HepG2 (cell line): ENCODE results near the gene KCND2. TPM values are rescaled to one million over a fixed set of nuclear protein-coding genes. Genes with fewer than 3 reads are reported as not detected.

Source experiments
- ATAC-seq: fragments of 200-7000 bp; cut with Tn5 transposase; 3 replicates; pipeline ENCODE4 v1.9.1; 2020; ENCODE audit warnings: mild to moderate bottlenecking, moderate library complexity
- BruUV-seq: library from RNA; stranded (reverse); fragments of 400-500 nt; replicated peaks from 2 replicates; lab custom pipeline; 2021; lab: Mats Ljungman, UMichigan
- CTCF ChIA-PET: fragments of 300-600 bp; formaldehyde crosslinking; extraction: SDS; loops from one replicate; lab custom pipeline; 2021; ENCODE audit warnings: low total read pairs, inconsistent platforms, low intra/inter-chr PET ratio; lab: Yijun Ruan, JAX
- POLR2A ChIA-PET: fragments of 350-600 bp; sonication (Branson Sonifier 250); formaldehyde crosslinking; loops from one replicate; lab custom pipeline; 2020; ENCODE audit warnings: antibody characterized with exemption, inconsistent platforms; lab: Yijun Ruan, JAX
- DNase-seq: peaks from one replicate; pipeline ENCODE4 v3.0.0-alpha.2; 2015; ENCODE audit warnings: low spot score
- FAIRE-seq: peaks from 3 replicates; lab custom pipeline; 2011; peaks lifted over from hg19 to GRCh38; lab: Jason Lieb, UNC
- H2AFZ ChIP-seq: one replicate; pipeline ENCODE4 v1.6.1; 2011; ENCODE audit warnings: low read length, inconsistent platforms
- H3K27ac ChIP-seq: fragments of 300-600 bp; 3 replicates; pipeline ENCODE4 v1.8.0; 2011; ENCODE audit warnings: mixed run types, mild to moderate bottlenecking, mixed read lengths, low read length, inconsistent platforms; ENCODE audit not compliant: insufficient read depth; ENCODE audit errors: extremely low read length
- H3K27me3 ChIP-seq, 2 experiments: fragments of 200-600 bp in 1 of 2; 2 replicates in 1 of 2; 3 replicates in 1 of 2; pipeline versions ENCODE4 v1.6.0 to v1.8.0; 2011; ENCODE audit warnings: low read length in 2 of 2, mild to moderate bottlenecking in 2 of 2, moderate library complexity in 2 of 2, inconsistent platforms in 1 of 2; ENCODE audit not compliant: insufficient read depth in 2 of 2, control insufficient read depth in 1 of 2
- H3K36me3 ChIP-seq, 2 experiments: fragments of 200-600 bp in 1 of 2; replicated peaks in 1 of 2; 2 replicates in 1 of 2; 3 replicates in 1 of 2; pipeline versions ENCODE4 v1.5.1 to v1.8.0; 2011; ENCODE audit warnings: low read length in 2 of 2, inconsistent platforms in 1 of 2; ENCODE audit not compliant: insufficient read depth in 2 of 2, control insufficient read depth in 1 of 2
- H3K4me1 ChIP-seq: 2 replicates; pipeline ENCODE4 v1.5.1; 2012; ENCODE audit warnings: low read length, inconsistent platforms; ENCODE audit not compliant: insufficient read depth
- H3K4me2 ChIP-seq: 2 replicates; pipeline ENCODE4 v1.6.0; 2011; ENCODE audit warnings: low read depth, low read length, inconsistent platforms
- H3K4me3 ChIP-seq, 3 experiments: fragments of 200-600 bp in 1 of 3; sonication (generic), shearing (Covaris generic) in 1 of 3; replicated peaks in 1 of 3; 2 replicates each; pipeline ENCODE4 v1.5.1; 2011 to 2016; ENCODE audit warnings: low read length in 3 of 3, inconsistent platforms in 2 of 3, low read depth in 2 of 3, mild to moderate bottlenecking in 2 of 3, control low read depth in 1 of 3, mixed read lengths in 1 of 3; ENCODE audit not compliant: insufficient read depth in 1 of 3
- H3K79me2 ChIP-seq: one replicate; pipeline ENCODE4 v1.6.1; 2011; ENCODE audit warnings: low read length, inconsistent platforms; ENCODE audit not compliant: insufficient read depth
- H3K9ac ChIP-seq: 2 replicates; pipeline ENCODE4 v1.6.0; 2011; ENCODE audit warnings: mild to moderate bottlenecking, low read depth, low read length, inconsistent platforms; ENCODE audit not compliant: insufficient read depth
- H3K9me3 ChIP-seq: 2 replicates; pipeline ENCODE4 v1.5.1; 2012; ENCODE audit warnings: mild to moderate bottlenecking, low read length
- H4K20me1 ChIP-seq: 2 replicates; pipeline ENCODE4 v1.6.0; 2011; ENCODE audit warnings: inconsistent platforms, mild to moderate bottlenecking, low read length, moderate library complexity; ENCODE audit not compliant: insufficient read depth
- ATF7-NPFF ChIP-seq: sonication (generic); formaldehyde crosslinking; IDR thresholded peaks from 2 replicates; pipeline ENCODE4 v1.8.1; 2023; ENCODE audit warnings: mild to moderate bottlenecking, low read depth, missing genetic modification reagents, moderate library complexity
- ATM ChIP-seq: fragments of 450-650 bp; IDR thresholded peaks from 2 replicates; pipeline ENCODE4 v1.7.1; 2017; ENCODE audit warnings: mild to moderate bottlenecking, borderline replicate concordance
- CENPT ChIP-seq: sonication (generic); formaldehyde crosslinking; IDR thresholded peaks from 2 replicates; pipeline ENCODE4 v1.8.0; 2022; ENCODE audit warnings: low read depth, mild to moderate bottlenecking, moderate library complexity, missing genetic modification reagents
- DR1 ChIP-seq: sonication (generic); formaldehyde crosslinking; IDR thresholded peaks from 2 replicates; pipeline ENCODE4 v1.8.0; 2021; ENCODE audit warnings: mild to moderate bottlenecking, missing genetic modification reagents, inconsistent platforms
- MAF1 ChIP-seq: sonication (generic); formaldehyde crosslinking; IDR thresholded peaks from 2 replicates; pipeline ENCODE4 v1.5.0; 2020; ENCODE audit warnings: missing genetic modification reagents, borderline replicate concordance
- NFE2L2 ChIP-seq: fragments of 150-350 bp; IDR thresholded peaks from 2 replicates; pipeline ENCODE4 v1.6.1; 2014; ENCODE audit warnings: low read length
- NONO ChIP-seq, 2 experiments: fragments of 450-650 bp in 1 of 2; sonication (generic) in 1 of 2; formaldehyde crosslinking in 1 of 2; IDR thresholded peaks in 1 of 2; conservative IDR thresholded peaks in 1 of 2; 2 replicates each; pipeline versions ENCODE4 v1.6.1 to v1.8.0; 2017 to 2022; ENCODE audit warnings: mild to moderate bottlenecking in 1 of 2, missing genetic modification reagents in 1 of 2, moderate library complexity in 1 of 2
- SMC3 ChIP-seq: IDR thresholded peaks from 2 replicates; pipeline ENCODE4 v1.6.1; 2011; ENCODE audit warnings: low read length, improper control_type of control experiment
- SP5 ChIP-seq: IDR thresholded peaks from 2 replicates; pipeline ENCODE4 v1.6.1; 2016; ENCODE audit warnings: low read depth, borderline replicate concordance
- STAG1 ChIP-seq: sonication (generic); formaldehyde crosslinking; IDR thresholded peaks from 2 replicates; pipeline ENCODE4 v1.4.0; 2020; ENCODE audit warnings: missing genetic modification reagents
- THYN1 ChIP-seq: sonication (generic); formaldehyde crosslinking; IDR thresholded peaks from 2 replicates; pipeline ENCODE4 v1.8.1; 2023; ENCODE audit warnings: low read depth, mild to moderate bottlenecking, moderate library complexity, missing genetic modification reagents, borderline replicate concordance
- WGBS: methylation state at CpG from one replicate; pipeline ENCODE4 v1.1.6; 2017; ENCODE audit warnings: low lambda C conversion rate; 5-methylcytosine and 5-hydroxymethylcytosine counted together
- in situ Hi-C: cut with HindIII; loops from 2 replicates; pipeline ENCODE4 v1.10.0; 2017; ENCODE audit warnings: low pct_unique_long_range_greater_than_20kb; ENCODE audit not compliant: extremely low pct_ligation_motif_present
- intact Hi-C: fragments of 100-400 bp; cut with micrococcal nuclease; formaldehyde crosslinking; loops from one replicate; pipeline ENCODE4 v1.10.0; 2022; ENCODE audit not compliant: unreplicated experiment
- polyA plus RNA-seq, 8 experiments: library from polyadenylated mRNA; depleted of rRNA in 3 of 8; stranded (reverse) in 7 of 8; unstranded in 1 of 8; fragments of >200 nt; fragmentation: Illumina TruSeq in 4 of 8; extraction: Trizol in 4 of 8; gene quantifications; 2 replicates each; pipeline versions ENCODE4 v1.2.1 to v1.2.3, GENCODE V29; 2011 to 2016; ENCODE audit warnings: low read depth in 4 of 8, missing spikeins in 1 of 8, mixed read lengths in 1 of 8; ENCODE audit not compliant: insufficient read depth in 1 of 8
- total RNA-seq, 5 experiments: library from RNA; depleted of rRNA; stranded (reverse); fragments of >200 nt; fragmentation: Illumina TruSeq; extraction: Trizol; gene quantifications; 2 replicates each; pipeline ENCODE4 v1.2.3, GENCODE V29; 2016; ENCODE audit warnings: low read depth in 1 of 5
- TF ChIP-seq, protein P1 (sequence below): sonication (generic); formaldehyde crosslinking; IDR thresholded peaks from 2 replicates; pipeline ENCODE4 v1.5.0; 2020; ENCODE audit warnings: mild to moderate bottlenecking, missing genetic modification reagents, moderate library complexity

KCND2 gene
- total and polyA plus RNA-seq, 2 of the 13 experiments (the other 11 are each of a cell fraction or from before 2014, with no cell fraction given) = not detected

- BruUV-seq = no TSS peak
- Histone ChIP-seq H3K36me3 (no peaks in the 10 kb centered on the region), H3K79me2 (no peaks in the 10 kb centered on the region), H3K27me3 (no peaks in the 10 kb centered on the region), H3K9ac (no peak overlapping the region), H4K20me1 (no peaks in the 10 kb centered on the region), H3K4me3 (no peak overlapping the region), H3K27ac (no peak overlapping the region), H3K9me3 (peaks cover 7% of the 10 kb centered on the region; the same call in 1 of the 2 replicates), H3K4me2 (no peak overlapping the region), H3K4me1 (no peaks in the 10 kb centered on the region), H2AFZ (no peak overlapping the region)
- DNase-seq (no peak), FAIRE-seq (no peak), ATAC-seq (no peak)
- in situ Hi-C loops (no loop called here), intact Hi-C loops (no loop called here)
- TF ChIP-seq CENPT (CRISPR knock-in tag) (no peak), THYN1 (CRISPR knock-in tag) (no peak), NFE2L2 (no peak), MAF1 (CRISPR knock-in tag) (no peak), ATM (no peak), SP5 (CRISPR knock-in tag) (no peak), NONO (IDR thresholded peaks at IDR 0.05) (no peak), NONO (CRISPR knock-in tag; conservative IDR thresholded peaks at IDR 0.05) (no peak), ATF7-NPFF (CRISPR knock-in tag) (no peak)
- POLR2A ChIA-PET = no interaction called here
- WGBS = 0% methylated on average over 1 of the region's 1 CpG
- CTCF ChIA-PET = no interaction called here
These were observed 12.9 kb upstream of the KCND2 start for GRCh38 chr7:120260111-120260510.

DNA sequence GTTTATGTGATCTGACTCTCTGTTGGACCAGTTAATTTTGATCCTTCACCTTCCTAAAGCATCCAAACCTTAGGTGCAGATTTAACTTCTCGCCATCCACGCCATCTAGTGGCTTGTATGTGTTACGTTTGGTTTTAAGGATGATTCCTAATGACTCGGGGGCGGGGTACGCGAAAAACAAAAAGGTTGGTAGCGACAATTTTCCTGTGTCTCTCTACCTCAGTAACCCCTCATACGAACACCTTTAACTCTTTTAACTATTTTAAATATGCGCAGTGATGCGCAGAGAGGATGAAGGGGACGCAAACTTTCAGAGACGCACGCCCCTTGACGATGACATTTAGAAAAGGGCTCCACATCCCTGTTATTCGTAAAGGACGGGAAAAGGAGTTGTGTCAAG, 714 bp upstream of the KCND2 start:
- Histone ChIP-seq H4K20me1 (no peaks in the 10 kb centered on the region), H3K27ac (no peak overlapping the region), H3K9me3 (no peaks in the 10 kb centered on the region), H3K79me2 (no peaks in the 10 kb centered on the region), H3K4me3 (no peak overlapping the region), H3K36me3 (no peaks in the 10 kb centered on the region), H3K4me2 (no peak overlapping the region), H2AFZ (no peak overlapping the region), H3K4me1 (no peaks in the 10 kb centered on the region), H3K9ac (no peak overlapping the region), H3K27me3 (peaks cover 0 to 21% of the 10 kb centered on the region in 2 experiments; a peak in 3 of 5 replicates)
- TF ChIP-seq, protein P1, sequence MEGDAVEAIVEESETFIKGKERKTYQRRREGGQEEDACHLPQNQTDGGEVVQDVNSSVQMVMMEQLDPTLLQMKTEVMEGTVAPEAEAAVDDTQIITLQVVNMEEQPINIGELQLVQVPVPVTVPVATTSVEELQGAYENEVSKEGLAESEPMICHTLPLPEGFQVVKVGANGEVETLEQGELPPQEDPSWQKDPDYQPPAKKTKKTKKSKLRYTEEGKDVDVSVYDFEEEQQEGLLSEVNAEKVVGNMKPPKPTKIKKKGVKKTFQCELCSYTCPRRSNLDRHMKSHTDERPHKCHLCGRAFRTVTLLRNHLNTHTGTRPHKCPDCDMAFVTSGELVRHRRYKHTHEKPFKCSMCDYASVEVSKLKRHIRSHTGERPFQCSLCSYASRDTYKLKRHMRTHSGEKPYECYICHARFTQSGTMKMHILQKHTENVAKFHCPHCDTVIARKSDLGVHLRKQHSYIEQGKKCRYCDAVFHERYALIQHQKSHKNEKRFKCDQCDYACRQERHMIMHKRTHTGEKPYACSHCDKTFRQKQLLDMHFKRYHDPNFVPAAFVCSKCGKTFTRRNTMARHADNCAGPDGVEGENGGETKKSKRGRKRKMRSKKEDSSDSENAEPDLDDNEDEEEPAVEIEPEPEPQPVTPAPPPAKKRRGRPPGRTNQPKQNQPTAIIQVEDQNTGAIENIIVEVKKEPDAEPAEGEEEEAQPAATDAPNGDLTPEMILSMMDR = peak; percentile 76
- peak; percentile 29; the same call in 1 of the 2 replicates for TF ChIP-seq SMC3
- TF ChIP-seq DR1 (CRISPR knock-in tag) = no peak
- peak; percentile 64 for TF ChIP-seq STAG1
- intact Hi-C loops = loop anchor here (10.0 kb wide), 1 partner anchor 283 kb away; no protein-coding TSS in a partner anchor
- ChIA-PET CTCF (interaction anchor here (1.1 kb wide), 1 partner anchor 1003 kb away, joined by 4 read pairs; no protein-coding TSS in a partner anchor), POLR2A (no interaction called here)
- peak; percentile 79 for ATAC-seq
- peak; percentile 22 for DNase-seq
- BruUV-seq = no TSS peak
- FAIRE-seq = peak; percentile 67
- in situ Hi-C loops = loop anchor here (5.0 kb wide), 1 partner anchor 335 kb away; no protein-coding TSS in a partner anchor
- WGBS = 14% methylated on average over 17 of the region's 17 CpGs
